Measurements from ENCODE around the gene CRIP2.

GRCh38 chr14:105495101-105495989 lies 20.7 kb downstream of the CRIP2 start:
- no peak for TF ChIP-seq FOXA1 (IDR thresholded peaks at IDR 0.05)
- no peak for TF ChIP-seq CTBP1 (IDR thresholded peaks at IDR 0.05; ENCODE audit: borderline replicate concordance)
- TF ChIP-seq SP1 (IDR thresholded peaks at IDR 0.05), result no peak
- no peak for TF ChIP-seq BHLHE40 (IDR thresholded peaks at IDR 0.05; ENCODE audit: borderline replicate concordance)
- no peak for TF ChIP-seq ELF4 (IDR thresholded peaks at IDR 0.05)
- no peak for TF ChIP-seq SUZ12 (IDR thresholded peaks at IDR 0.05)

Data from HEK293T (cell line).